NOMO-1 treated with DMSO at 0.1 percent for 48 hours (cell line): ENCODE results near the gene PLBD1.

ENCODE experiments used
- DNase-seq: peaks from one replicate; lab custom pipeline; 2025; ENCODE audit not compliant: unreplicated experiment; lab: John Stamatoyannopoulos, UW

PLBD1 gene

GRCh38 chr12:14570231-14570630 lies 2.5 kb upstream of the PLBD1 start:
- DNase-seq, result no peak

DNA sequence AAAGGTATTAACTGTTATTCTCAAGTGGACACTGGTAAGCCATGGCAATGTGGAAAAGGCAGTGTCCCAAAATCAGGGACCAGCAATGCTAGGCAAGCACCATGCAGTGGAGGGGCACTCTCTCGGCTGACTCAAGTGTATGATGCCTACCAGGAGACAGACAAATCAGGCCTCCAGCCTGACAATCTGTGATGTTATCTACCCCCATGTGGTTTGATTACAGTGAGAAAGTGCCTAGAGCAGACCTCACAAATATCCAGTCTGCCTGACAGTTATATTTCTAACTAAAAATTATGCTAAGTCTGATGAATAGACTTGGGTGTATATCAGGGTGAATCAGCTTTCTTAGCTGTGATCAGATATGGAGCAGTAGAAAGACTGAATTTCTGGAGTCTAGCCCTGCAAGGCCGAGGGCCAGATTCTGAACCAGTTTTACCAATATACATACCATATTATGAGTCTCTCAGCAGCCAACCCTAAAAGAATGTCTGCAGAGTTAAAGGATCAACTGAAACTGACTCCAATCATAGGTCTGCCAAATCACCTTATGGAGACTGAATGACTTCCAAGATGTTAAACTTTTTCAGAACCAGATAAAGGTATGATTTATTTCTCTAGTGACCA lies 3.2 kb downstream of the PLBD1 start:
- DNase-seq, result no peak

DNA sequence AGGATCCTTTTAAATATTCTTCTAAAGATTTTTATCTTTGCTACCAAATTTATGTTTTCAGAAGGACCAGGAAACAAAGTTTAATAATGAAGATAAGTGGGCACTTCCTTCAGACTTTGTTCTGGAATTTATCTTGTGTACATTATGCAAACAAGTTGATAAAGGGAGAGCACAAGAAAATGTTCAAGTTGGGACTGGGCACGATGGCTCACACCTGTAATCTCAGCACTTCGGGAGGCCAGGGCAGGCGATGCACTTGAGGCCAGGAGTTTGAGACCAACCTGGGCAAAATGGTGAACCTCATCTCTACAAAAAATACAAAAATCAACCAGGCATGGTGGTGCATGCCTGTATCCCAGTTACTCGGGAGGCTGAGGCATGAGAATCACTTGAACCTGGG lies 4.6 kb downstream of the PLBD1 start:
- no peak for DNase-seq

GRCh38 chr12:14562279-14562678 lies 5.4 kb downstream of the PLBD1 start:
- peak; percentile 86 for DNase-seq

DNA sequence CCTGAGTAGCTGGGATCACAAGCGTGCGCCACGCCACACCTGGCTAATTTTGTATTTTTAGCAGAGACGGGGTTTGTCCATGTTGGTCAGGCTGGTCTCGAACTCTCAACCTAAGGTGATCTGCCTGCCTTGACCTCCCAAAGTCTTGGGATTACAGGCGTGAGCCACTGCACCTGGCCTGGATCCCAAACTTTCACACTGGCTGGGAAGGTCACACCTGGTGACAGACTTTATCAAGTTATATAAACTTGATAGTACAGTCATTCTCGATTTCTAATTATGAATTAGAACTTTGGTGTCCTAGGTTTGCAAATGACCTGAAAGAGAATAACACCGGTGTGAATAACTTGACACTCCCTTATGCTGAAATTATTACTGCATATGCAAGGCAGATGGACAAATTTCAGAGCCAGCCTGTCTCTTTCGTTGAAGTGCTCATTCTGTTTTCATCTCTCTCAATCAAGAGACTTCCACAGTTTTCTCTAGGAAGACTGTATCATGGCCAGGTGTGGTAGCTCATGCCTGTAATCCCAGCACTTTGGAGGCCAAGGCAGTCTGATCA lies 5.9 kb downstream of the PLBD1 start:
- no peak for DNase-seq

DNA sequence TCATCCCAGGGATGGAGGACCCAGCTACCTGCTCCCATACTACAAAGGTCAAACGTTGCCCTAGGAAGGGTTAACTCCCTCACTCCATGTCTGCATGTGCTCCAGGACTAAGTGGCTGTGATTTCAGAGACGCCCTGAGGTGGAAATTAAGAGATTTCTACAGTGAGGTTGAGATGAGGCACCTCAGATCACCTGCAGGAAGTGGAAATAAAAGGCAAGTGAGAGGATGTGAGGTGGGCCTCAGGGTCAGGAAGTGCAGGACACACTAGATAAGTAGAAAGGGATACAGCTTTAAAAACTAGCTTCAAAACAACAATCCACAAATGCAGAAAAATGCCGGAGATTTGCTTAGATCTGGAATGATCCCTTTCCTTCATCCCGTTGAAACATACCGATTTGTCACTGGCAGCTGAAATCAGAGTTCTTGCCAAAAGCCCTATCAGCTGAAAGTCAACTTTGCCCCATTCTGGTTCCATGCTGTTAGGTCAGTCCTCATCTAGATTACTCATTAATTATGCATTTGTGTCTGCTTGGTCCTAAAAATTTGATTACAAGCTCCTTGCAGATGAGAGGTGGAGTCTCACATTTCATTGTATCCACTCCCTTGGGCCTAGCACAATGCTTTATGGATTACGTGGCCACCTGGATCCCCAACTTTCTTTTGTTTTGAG lies 6.6 kb downstream of the PLBD1 start:
- no peak for DNase-seq

- peak; percentile 88 for DNase-seq
Observed at GRCh38 chr12:14558473-14558959, 9.2 kb downstream of the PLBD1 start.

DNA sequence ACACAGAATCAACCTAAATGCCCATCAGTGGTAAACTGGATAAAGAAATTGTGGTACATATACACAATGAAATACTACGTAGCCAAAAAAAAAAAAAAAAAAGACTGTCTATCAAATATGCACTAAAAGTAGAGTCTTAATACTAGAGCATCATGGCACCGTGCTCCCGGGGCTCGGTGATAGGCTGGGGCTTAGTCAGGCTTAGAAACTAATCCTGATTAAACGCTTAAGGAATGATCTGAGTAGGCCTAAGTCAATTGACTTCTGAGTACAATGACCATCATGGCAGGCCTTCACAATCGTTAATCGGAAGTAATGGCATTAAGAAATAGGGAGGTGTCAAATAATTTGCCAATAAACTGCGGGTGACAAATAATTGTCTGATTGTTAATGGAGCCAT lies 9.7 kb downstream of the PLBD1 start:
- DNase-seq, result no peak

DNA sequence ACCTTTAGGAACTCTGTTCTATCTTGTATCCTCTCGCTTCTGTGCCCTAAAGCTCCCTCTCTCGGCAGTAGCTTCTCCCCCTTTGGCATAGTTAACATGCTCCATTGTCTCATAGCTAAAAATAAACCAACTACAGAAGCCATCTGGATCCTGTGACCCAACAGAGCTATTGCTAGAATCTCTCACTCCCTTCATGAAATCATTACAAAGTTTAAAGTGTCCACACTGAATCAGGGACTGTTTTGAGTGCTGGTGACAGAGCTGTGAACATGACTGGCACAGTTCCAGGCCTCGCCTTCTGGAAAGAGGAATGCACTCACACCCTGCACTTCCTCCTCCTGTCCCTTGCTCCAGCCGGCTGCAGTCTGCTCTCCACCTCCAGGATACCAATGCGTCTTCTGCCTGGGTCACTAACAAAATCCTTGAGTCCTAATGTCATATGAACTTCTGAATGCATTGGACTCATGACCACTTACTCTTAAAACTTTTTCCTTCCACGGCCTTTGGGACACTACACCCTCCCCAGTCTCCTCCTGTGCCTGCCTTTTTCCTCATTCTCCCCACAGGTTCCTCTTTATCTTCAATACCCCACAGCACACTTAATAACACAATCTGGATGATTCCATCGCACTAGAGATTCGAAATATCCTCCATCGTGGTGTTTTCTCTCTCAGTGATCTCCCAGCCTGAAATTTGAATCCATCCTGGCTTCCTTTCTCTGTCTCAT lies 13.2 kb downstream of the PLBD1 start:
- peak; percentile 58 for DNase-seq

GRCh38 chr12:14548609-14549008 lies 19.1 kb downstream of the PLBD1 start:
- DNase-seq, result no peak

GRCh38 chr12:14547571-14547970 lies 20.1 kb downstream of the PLBD1 start:
- DNase-seq, result no peak

- no peak for DNase-seq
Observed at GRCh38 chr12:14545144-14546124, 22.2 kb downstream of the PLBD1 start.

- DNase-seq, result no peak
Observed at GRCh38 chr12:14540801-14541462, 26.8 kb downstream of the PLBD1 start.

GRCh38 chr12:14537088-14537487 lies 30.6 kb downstream of the PLBD1 start:
- no peak for DNase-seq

GRCh38 chr12:14532152-14532551 lies 35.5 kb downstream of the PLBD1 start:
- DNase-seq, result no peak

- DNase-seq, result no peak
Observed at GRCh38 chr12:14525964-14526363, 41.7 kb downstream of the PLBD1 start.

- DNase-seq, result no peak
Observed at GRCh38 chr12:14521822-14522221, 45.9 kb downstream of the PLBD1 start.

GRCh38 chr12:14514946-14515345 lies 52.7 kb downstream of the PLBD1 start:
- DNase-seq, result peak; percentile 19

DNA sequence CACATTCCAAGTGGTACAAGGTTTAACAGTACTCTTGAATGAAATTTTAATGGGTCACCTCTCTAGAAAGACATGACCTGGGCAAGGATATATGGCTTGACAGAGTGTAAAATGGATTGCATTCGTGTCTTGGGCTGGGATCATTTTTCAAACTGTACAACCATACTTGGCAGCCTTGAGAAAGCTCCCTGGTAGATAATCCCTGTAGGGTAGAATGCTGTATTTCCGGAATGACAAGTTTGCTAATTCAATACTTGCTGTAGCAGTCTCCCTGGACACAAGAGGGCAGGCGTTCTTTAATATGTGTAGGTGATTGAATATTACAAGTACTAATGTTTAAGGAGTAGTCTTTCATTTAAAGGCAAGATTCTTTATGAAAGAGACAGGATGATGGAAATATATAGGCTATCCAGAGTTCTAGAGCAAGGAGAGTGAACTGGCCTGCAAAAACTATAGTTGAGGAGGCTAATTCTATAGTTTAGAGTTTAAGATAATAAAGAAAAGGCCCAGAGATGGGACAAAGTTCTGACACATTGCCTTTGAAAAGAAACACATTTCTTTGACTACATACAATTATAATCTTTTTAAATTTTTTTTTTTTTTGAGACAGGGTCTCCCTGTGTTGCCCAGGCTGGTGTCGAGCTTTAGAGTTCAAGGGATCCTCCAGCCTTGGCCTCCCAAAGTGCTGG lies 53.4 kb downstream of the PLBD1 start:
- DNase-seq, result peak; percentile 65

DNA sequence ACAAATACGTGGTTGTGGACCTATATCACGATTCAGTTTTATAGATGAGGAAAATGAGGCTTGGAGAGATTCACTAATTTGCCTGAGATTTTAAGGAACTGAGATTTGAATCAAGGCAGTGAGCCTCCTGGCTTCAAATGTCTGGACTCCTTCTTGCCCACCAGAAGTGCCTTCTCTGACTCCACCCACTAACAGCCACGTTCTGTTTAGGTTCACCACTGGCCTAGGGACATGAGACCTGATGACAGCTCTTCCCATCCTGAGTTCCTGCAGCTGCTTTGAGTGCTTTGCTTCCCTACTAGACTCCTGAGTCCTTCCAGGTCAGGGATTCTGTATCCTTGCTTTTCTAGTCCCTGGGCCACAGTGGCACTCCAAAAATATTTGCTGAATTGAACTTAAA lies 57.1 kb downstream of the PLBD1 start:
- no peak for DNase-seq
